ENCODE results near the gene NFE2L2. TPM values are rescaled to one million over a fixed set of nuclear protein-coding genes. Genes with fewer than 3 reads are reported as not detected.

Gene NFE2L2
- total RNA-seq, 1 experiment from 2014 or later, result 24.2 TPM

DNA sequence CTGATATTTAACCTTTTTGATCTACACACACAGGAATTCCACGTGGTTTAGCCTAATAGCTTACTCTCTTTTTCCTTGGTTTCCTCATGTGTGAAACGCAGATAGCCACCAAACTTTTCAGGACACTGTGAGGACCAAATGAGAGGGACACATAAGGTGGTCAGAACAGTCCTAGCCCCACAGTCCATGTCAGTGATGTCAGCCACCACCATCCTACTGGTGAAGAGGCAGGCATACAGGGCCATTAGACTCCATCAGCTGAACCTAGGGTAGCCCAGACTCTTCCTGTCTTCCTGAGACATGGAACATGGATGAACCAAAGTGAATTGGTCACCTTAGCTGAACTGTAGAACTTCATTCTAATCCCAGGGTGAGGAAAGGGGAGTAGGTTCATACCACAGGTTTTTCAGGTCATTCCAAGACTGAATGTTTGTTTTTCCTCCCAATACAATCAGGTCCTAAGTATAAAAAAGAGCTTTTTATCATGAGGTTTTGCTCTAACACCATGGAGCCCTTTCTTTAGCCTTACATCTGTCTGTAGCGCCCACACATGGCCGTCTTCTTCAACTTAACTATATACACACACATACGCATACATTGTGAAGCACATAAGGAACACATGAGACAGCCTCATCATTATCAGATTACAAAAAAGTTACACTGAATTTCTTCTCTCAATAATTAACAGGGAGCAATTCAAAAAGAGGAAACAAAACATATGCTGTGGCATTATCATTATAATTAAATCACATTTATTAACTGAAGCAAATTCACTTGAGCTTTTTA lies 18.5 kb upstream of the NFE2L2 start:
- TF ChIP-seq EZH2phosphoT487 (IDR thresholded peaks at IDR 0.05; ENCODE audit: borderline replicate concordance, low read length) (no peak), EZH2 (IDR thresholded peaks at IDR 0.05; ENCODE audit: low read length, unreplicated experiment) (no peak)
- TF ChIP-seq, protein P1, sequence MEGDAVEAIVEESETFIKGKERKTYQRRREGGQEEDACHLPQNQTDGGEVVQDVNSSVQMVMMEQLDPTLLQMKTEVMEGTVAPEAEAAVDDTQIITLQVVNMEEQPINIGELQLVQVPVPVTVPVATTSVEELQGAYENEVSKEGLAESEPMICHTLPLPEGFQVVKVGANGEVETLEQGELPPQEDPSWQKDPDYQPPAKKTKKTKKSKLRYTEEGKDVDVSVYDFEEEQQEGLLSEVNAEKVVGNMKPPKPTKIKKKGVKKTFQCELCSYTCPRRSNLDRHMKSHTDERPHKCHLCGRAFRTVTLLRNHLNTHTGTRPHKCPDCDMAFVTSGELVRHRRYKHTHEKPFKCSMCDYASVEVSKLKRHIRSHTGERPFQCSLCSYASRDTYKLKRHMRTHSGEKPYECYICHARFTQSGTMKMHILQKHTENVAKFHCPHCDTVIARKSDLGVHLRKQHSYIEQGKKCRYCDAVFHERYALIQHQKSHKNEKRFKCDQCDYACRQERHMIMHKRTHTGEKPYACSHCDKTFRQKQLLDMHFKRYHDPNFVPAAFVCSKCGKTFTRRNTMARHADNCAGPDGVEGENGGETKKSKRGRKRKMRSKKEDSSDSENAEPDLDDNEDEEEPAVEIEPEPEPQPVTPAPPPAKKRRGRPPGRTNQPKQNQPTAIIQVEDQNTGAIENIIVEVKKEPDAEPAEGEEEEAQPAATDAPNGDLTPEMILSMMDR (conservative IDR thresholded peaks at IDR 0.05; ENCODE audit: low read depth, low read length), result no peak
- no peak overlapping the region for H2AFZ ChIP-seq (ENCODE audit: low read length)
- no peaks in the 10 kb centered on the region for H3K9me3 ChIP-seq (ENCODE audit: low read length)
- DNase-seq (no peak), ATAC-seq (no peak)
- no peak overlapping the region for H3K4me3 ChIP-seq (ENCODE audit: low read length)
- no peaks in the 10 kb centered on the region for H3K4me1 ChIP-seq (ENCODE audit: insufficient read depth, low read length)
- no peaks in the 10 kb centered on the region for H3K27me3 ChIP-seq (ENCODE audit: low read length)
- no peaks in the 10 kb centered on the region for H3K79me2 ChIP-seq (ENCODE audit: low read length)
- CTCF ChIA-PET, result no interaction called here
- intact Hi-C loops (cut with micrococcal nuclease), result no loop called here
- H3F3A ChIP-seq (ENCODE audit: low read length, unreplicated experiment), result no peaks in the 10 kb centered on the region
- BruUV-seq (replicated peaks), result no TSS peak
- no peaks in the 10 kb centered on the region for H3K36me3 ChIP-seq (ENCODE audit: low read depth, low read length)
- no peak overlapping the region for H3K9ac ChIP-seq (ENCODE audit: low read length)
- H3K4me2 ChIP-seq (ENCODE audit: low read length), result no peak overlapping the region
- POLR2A ChIA-PET (ENCODE audit: unreplicated experiment), result no interaction called here
- no peaks in the 10 kb centered on the region for H4K20me1 ChIP-seq (ENCODE audit: low read length)
- H3K27ac ChIP-seq (ENCODE audit: low read length), result no peak overlapping the region
- H3K9me2 ChIP-seq (replicated peaks; ENCODE audit: low read length), result no peaks in the 10 kb centered on the region

DNA sequence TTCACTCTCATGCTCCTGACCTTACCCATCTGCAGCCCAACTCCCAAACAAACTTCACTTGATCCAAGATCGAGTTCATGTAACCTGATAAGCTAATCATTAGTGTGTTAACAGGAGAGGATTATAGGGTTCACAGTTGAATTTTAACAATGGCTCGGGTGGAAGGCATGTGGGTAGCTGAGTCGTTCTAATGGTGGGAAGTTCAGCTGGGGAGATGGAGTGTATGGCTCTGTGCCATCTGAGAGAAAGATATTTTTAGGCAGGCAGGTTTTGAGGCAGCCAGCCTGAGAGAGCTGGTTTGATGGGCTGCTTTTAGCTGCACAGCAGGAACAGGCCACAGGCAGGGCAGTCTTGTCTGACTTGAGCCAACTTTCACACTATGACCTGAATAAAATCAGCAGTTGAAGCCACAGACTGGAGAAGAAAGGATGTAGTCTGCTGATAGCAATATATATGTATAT lies 17.7 kb upstream of the NFE2L2 start:
- H3K36me3 ChIP-seq (ENCODE audit: low read depth, low read length), result no peaks in the 10 kb centered on the region
- ChIA-PET CTCF (no interaction called here), POLR2A (ENCODE audit: unreplicated experiment) (no interaction called here)
- no TSS peak for BruUV-seq (replicated peaks)
- no peaks in the 10 kb centered on the region for H3K4me1 ChIP-seq (ENCODE audit: insufficient read depth, low read length)
- intact Hi-C loops (cut with micrococcal nuclease), result no loop called here
- H3K79me2 ChIP-seq (ENCODE audit: low read length), result no peaks in the 10 kb centered on the region
- H2AFZ ChIP-seq (ENCODE audit: low read length), result no peak overlapping the region
- no peak overlapping the region for H3K9ac ChIP-seq (ENCODE audit: low read length)
- no peak overlapping the region for H3K27ac ChIP-seq (ENCODE audit: low read length)
- ATAC-seq, result no peak
- H3F3A ChIP-seq (ENCODE audit: low read length, unreplicated experiment), result no peaks in the 10 kb centered on the region
- H3K9me2 ChIP-seq (replicated peaks; ENCODE audit: low read length), result no peaks in the 10 kb centered on the region
- DNase-seq, result no peak
- no peak overlapping the region for H3K4me2 ChIP-seq (ENCODE audit: low read length)
- no peaks in the 10 kb centered on the region for H3K27me3 ChIP-seq (ENCODE audit: low read length)
- no peaks in the 10 kb centered on the region for H3K9me3 ChIP-seq (ENCODE audit: low read length)
- H4K20me1 ChIP-seq (ENCODE audit: low read length), result no peaks in the 10 kb centered on the region
- TF ChIP-seq EZH2phosphoT487 (IDR thresholded peaks at IDR 0.05; ENCODE audit: borderline replicate concordance, low read length) (no peak), EZH2 (IDR thresholded peaks at IDR 0.05; ENCODE audit: low read length, unreplicated experiment) (no peak)
- TF ChIP-seq, protein P1 (conservative IDR thresholded peaks at IDR 0.05; ENCODE audit: low read depth, low read length), result no peak
- no peak overlapping the region for H3K4me3 ChIP-seq (ENCODE audit: low read length)

All from PC-3 (cell line).